ENCODE data around the gene KCNH6. TPM values are rescaled to one million over a fixed set of nuclear protein-coding genes. Genes with fewer than 3 reads are reported as not detected.
A peak's percentile ranks its signal among the peaks of the same experiment; 100 is the strongest.

KCNH6 gene
- total RNA-seq, 1 donor from 2014 or later: not detected

GRCh38 chr17:63534816-63535455 is 11.8 kb downstream of the KCNH6 start:
- intact Hi-C loops (cut with DNase I): no loop called here
- no peak for DNase-seq (ENCODE audit: low spot score in 2 of 2)
- Histone ChIP-seq H3K9me3 (no peaks in the 10 kb centered on the region), H3K36me3 (no peaks in the 10 kb centered on the region), H3K27ac (no peak overlapping the region), H3K4me3 (no peak overlapping the region), H3K4me1 (peaks cover 0 to 2% of the 10 kb centered on the region in 2 donors), H3K27me3 (peaks cover 5% of the 10 kb centered on the region)
- TF ChIP-seq CTCF (IDR thresholded peaks at IDR 0.05): no peak

GRCh38 chr17:63535640-63536039 is 12.5 kb downstream of the KCNH6 start:
- Histone ChIP-seq H3K36me3 (no peaks in the 10 kb centered on the region), H3K27ac (no peak overlapping the region), H3K4me3 (no peak overlapping the region), H3K27me3 (peaks cover 5% of the 10 kb centered on the region), H3K4me1 (peaks cover 0 to 2% of the 10 kb centered on the region in 2 donors), H3K9me3 (no peaks in the 10 kb centered on the region)
- no peak for DNase-seq (ENCODE audit: low spot score in 2 of 2)
- intact Hi-C loops (cut with DNase I): no loop called here
- no peak for TF ChIP-seq CTCF (IDR thresholded peaks at IDR 0.05)

- H3K4me3 ChIP-seq: no peak overlapping the region
- no peak for TF ChIP-seq CTCF (IDR thresholded peaks at IDR 0.05)
- H3K27ac ChIP-seq: no peak overlapping the region
- no peaks in the 10 kb centered on the region for H3K9me3 ChIP-seq
- H3K27me3 ChIP-seq: peaks cover 5% of the 10 kb centered on the region
- no peak for DNase-seq (ENCODE audit: low spot score in 2 of 2)
- peaks cover 0 to 2% of the 10 kb centered on the region in 2 donors for H3K4me1 ChIP-seq
- intact Hi-C loops (cut with DNase I): no loop called here
- no peaks in the 10 kb centered on the region for H3K36me3 ChIP-seq
These were observed 13.8 kb downstream of the KCNH6 start for GRCh38 chr17:63537001-63537400.

GRCh38 chr17:63537991-63538692 is 15.0 kb downstream of the KCNH6 start:
- Histone ChIP-seq H3K27me3 (peaks cover 5% of the 10 kb centered on the region), H3K27ac (no peak overlapping the region), H3K4me3 (peak overlapping the region; percentile 11 to 51), H3K9me3 (no peaks in the 10 kb centered on the region), H3K4me1 (peaks cover 0 to 2% of the 10 kb centered on the region in 2 donors), H3K36me3 (no peaks in the 10 kb centered on the region)
- intact Hi-C loops (cut with DNase I): no loop called here
- DNase-seq (ENCODE audit: low spot score in 2 of 2): no peak
- no peak for TF ChIP-seq CTCF (IDR thresholded peaks at IDR 0.05)

- peak overlapping the region in 1 of 2 donors; percentile 51 for H3K4me3 ChIP-seq
- peak in 1 of 2 donors; percentile 49 for DNase-seq (ENCODE audit: low spot score in 2 of 2)
- H3K36me3 ChIP-seq: no peaks in the 10 kb centered on the region
- TF ChIP-seq CTCF (IDR thresholded peaks at IDR 0.05): no peak
- no peaks in the 10 kb centered on the region for H3K9me3 ChIP-seq
- peaks cover 0 to 2% of the 10 kb centered on the region in 2 donors for H3K4me1 ChIP-seq
- peaks cover 5% of the 10 kb centered on the region for H3K27me3 ChIP-seq
- no peak overlapping the region for H3K27ac ChIP-seq
- intact Hi-C loops (cut with DNase I): no loop called here
These were observed 15.8 kb downstream of the KCNH6 start for GRCh38 chr17:63538693-63539595.
